Astrocyte (in vitro differentiated cells and primary cell): Measurements from ENCODE around the gene WDR7. TPM values are rescaled to one million over a fixed set of nuclear protein-coding genes. Genes with fewer than 3 reads are reported as not detected.

Experiments used
- DNase-seq: peaks from one replicate; pipeline ENCODE4 v3.0.0-alpha.2; 2010; ENCODE audit warnings: low read depth
- FAIRE-seq: peaks from 2 replicates; lab custom pipeline; 2011; peaks lifted over from hg19 to GRCh38; lab: Jason Lieb, UNC
- H2AFZ ChIP-seq: 2 replicates; pipeline ENCODE4 v1.6.0; 2012; ENCODE audit warnings: low read depth, low read length, inconsistent platforms
- H3K27ac ChIP-seq: 2 replicates; pipeline ENCODE4 v1.5.1; 2011; ENCODE audit warnings: low read depth, low read length, inconsistent platforms
- H3K27me3 ChIP-seq: 2 replicates; pipeline ENCODE4 v1.6.0; 2011; ENCODE audit warnings: low read length, inconsistent platforms; ENCODE audit not compliant: insufficient read depth
- H3K36me3 ChIP-seq: 2 replicates; pipeline ENCODE4 v1.5.1; 2011; ENCODE audit warnings: low read length, inconsistent platforms; ENCODE audit not compliant: insufficient read depth
- H3K4me1 ChIP-seq: 2 replicates; pipeline ENCODE4 v1.5.1; 2011; ENCODE audit warnings: low read length, inconsistent platforms; ENCODE audit not compliant: insufficient read depth
- H3K4me2 ChIP-seq: 2 replicates; pipeline ENCODE4 v1.6.0; 2012; ENCODE audit warnings: low read length, inconsistent platforms
- H3K4me3 ChIP-seq: 2 replicates; pipeline ENCODE4 v1.5.1; 2011; ENCODE audit warnings: low read depth, mild to moderate bottlenecking, low read length, inconsistent platforms; ENCODE audit not compliant: insufficient read depth
- H3K79me2 ChIP-seq: 2 replicates; pipeline ENCODE4 v1.6.0; 2012; ENCODE audit warnings: mild to moderate bottlenecking, low read length, inconsistent platforms; ENCODE audit not compliant: insufficient read depth
- H3K9ac ChIP-seq: 2 replicates; pipeline ENCODE4 v1.6.0; 2012; ENCODE audit warnings: mild to moderate bottlenecking, low read length, inconsistent platforms
- H3K9me3 ChIP-seq: 2 replicates; pipeline ENCODE4 v1.5.1; 2012; ENCODE audit warnings: low read depth, mild to moderate bottlenecking, low read length, inconsistent platforms; ENCODE audit not compliant: insufficient read depth
- H4K20me1 ChIP-seq: 2 replicates; pipeline ENCODE4 v1.6.0; 2012; ENCODE audit warnings: low read length, inconsistent platforms; ENCODE audit not compliant: insufficient read depth
- H3K27ac Mint-ChIP-seq: one replicate; pipeline ENCODE4 v1.8.0; 2021; ENCODE audit warnings: mild to moderate bottlenecking, mixed read lengths; ENCODE audit not compliant: unreplicated experiment
- H3K27me3 Mint-ChIP-seq: one replicate; pipeline ENCODE4 v1.8.0; 2021; ENCODE audit warnings: low read depth, mixed read lengths; ENCODE audit not compliant: unreplicated experiment
- H3K36me3 Mint-ChIP-seq: one replicate; pipeline ENCODE4 v1.8.0; 2021; ENCODE audit warnings: low read depth, mixed read lengths; ENCODE audit not compliant: unreplicated experiment
- H3K4me1 Mint-ChIP-seq: one replicate; pipeline ENCODE4 v1.8.0; 2021; ENCODE audit warnings: low read depth, mixed read lengths; ENCODE audit not compliant: unreplicated experiment
- H3K4me3 Mint-ChIP-seq: one replicate; pipeline ENCODE4 v1.8.0; 2021; ENCODE audit warnings: mild to moderate bottlenecking, moderate library complexity, mixed read lengths; ENCODE audit not compliant: unreplicated experiment
- H3K9me3 Mint-ChIP-seq: one replicate; pipeline ENCODE4 v1.8.0; 2021; ENCODE audit warnings: mild to moderate bottlenecking, mixed read lengths; ENCODE audit not compliant: unreplicated experiment
- CTCF ChIP-seq: IDR thresholded peaks from 2 replicates; pipeline ENCODE4 v1.5.1; 2011; ENCODE audit warnings: low read depth, mild to moderate bottlenecking, inconsistent platforms, low read length, moderate library complexity; ENCODE audit not compliant: insufficient read depth
- EZH2 ChIP-seq: IDR thresholded peaks from 2 replicates; pipeline ENCODE4 v1.6.1; 2012; ENCODE audit warnings: mild to moderate bottlenecking, low read length, inconsistent platforms; ENCODE audit not compliant: insufficient read depth
- total RNA-seq: library from RNA; stranded (reverse); gene quantifications from 2 replicates; pipeline ENCODE4 v1.2.1, GENCODE V29; 2021

Gene WDR7
- total RNA-seq, 1 donor from 2014 or later = 16.9 TPM

DNA sequence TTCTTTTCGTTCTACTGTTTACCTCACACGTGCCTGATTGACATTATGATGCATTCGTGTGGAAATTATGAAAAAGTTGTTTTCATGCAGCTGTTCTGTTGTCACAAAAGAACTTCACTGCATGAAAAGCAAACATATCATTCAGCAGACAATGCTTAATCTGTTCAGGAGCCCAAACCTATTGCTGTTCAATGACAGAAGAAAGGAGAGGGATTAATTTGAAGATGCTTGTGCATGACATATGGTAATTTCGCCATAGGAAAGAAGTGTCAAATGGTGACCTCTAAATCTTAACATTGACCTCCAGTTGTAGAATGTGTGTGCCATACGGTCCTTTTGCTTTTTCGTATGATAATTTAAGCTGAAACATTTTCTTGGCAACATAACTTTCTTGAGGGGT is 124.5 kb downstream of the WDR7 start:
- no peak overlapping the region for H3K4me2 ChIP-seq
- FAIRE-seq (no peak), DNase-seq (no peak)
- Mint-ChIP-seq H3K9me3 (no peaks in the 10 kb centered on the region), H3K36me3 (no peaks in the 10 kb centered on the region), H3K4me3 (no peak overlapping the region), H3K27ac (no peak overlapping the region), H3K27me3 (no peaks in the 10 kb centered on the region), H3K4me1 (no peaks in the 10 kb centered on the region)
- H3K4me1 ChIP-seq = no peaks in the 10 kb centered on the region
- no peaks in the 10 kb centered on the region for H3K36me3 ChIP-seq
- H2AFZ ChIP-seq = no peak overlapping the region
- H3K9ac ChIP-seq = no peak overlapping the region
- H4K20me1 ChIP-seq = no peaks in the 10 kb centered on the region
- no peak overlapping the region for H3K4me3 ChIP-seq
- no peak overlapping the region for H3K27ac ChIP-seq
- H3K9me3 ChIP-seq = no peaks in the 10 kb centered on the region
- H3K79me2 ChIP-seq = no peaks in the 10 kb centered on the region
- H3K27me3 ChIP-seq = no peaks in the 10 kb centered on the region
- TF ChIP-seq CTCF (no peak), EZH2 (no peak)

- no peak overlapping the region for H3K27ac ChIP-seq
- no peaks in the 10 kb centered on the region for H3K4me1 ChIP-seq
- H3K36me3 ChIP-seq = no peaks in the 10 kb centered on the region
- H2AFZ ChIP-seq = no peak overlapping the region
- H3K4me1 Mint-ChIP-seq = no peaks in the 10 kb centered on the region
- H3K27ac Mint-ChIP-seq = no peak overlapping the region
- no peaks in the 10 kb centered on the region for H3K9me3 Mint-ChIP-seq
- H3K27me3 Mint-ChIP-seq = no peaks in the 10 kb centered on the region
- no peak overlapping the region for H3K4me3 Mint-ChIP-seq
- DNase-seq (no peak), FAIRE-seq (no peak)
- H3K4me3 ChIP-seq = no peak overlapping the region
- H3K4me2 ChIP-seq = no peak overlapping the region
- no peaks in the 10 kb centered on the region for H4K20me1 ChIP-seq
- no peaks in the 10 kb centered on the region for H3K27me3 ChIP-seq
- H3K36me3 Mint-ChIP-seq = no peaks in the 10 kb centered on the region
- TF ChIP-seq EZH2 (no peak), CTCF (no peak)
- H3K9me3 ChIP-seq = no peaks in the 10 kb centered on the region
- H3K9ac ChIP-seq = no peak overlapping the region
- no peaks in the 10 kb centered on the region for H3K79me2 ChIP-seq
These were observed 136.2 kb downstream of the WDR7 start for GRCh38 chr18:56787390-56787789.

DNA sequence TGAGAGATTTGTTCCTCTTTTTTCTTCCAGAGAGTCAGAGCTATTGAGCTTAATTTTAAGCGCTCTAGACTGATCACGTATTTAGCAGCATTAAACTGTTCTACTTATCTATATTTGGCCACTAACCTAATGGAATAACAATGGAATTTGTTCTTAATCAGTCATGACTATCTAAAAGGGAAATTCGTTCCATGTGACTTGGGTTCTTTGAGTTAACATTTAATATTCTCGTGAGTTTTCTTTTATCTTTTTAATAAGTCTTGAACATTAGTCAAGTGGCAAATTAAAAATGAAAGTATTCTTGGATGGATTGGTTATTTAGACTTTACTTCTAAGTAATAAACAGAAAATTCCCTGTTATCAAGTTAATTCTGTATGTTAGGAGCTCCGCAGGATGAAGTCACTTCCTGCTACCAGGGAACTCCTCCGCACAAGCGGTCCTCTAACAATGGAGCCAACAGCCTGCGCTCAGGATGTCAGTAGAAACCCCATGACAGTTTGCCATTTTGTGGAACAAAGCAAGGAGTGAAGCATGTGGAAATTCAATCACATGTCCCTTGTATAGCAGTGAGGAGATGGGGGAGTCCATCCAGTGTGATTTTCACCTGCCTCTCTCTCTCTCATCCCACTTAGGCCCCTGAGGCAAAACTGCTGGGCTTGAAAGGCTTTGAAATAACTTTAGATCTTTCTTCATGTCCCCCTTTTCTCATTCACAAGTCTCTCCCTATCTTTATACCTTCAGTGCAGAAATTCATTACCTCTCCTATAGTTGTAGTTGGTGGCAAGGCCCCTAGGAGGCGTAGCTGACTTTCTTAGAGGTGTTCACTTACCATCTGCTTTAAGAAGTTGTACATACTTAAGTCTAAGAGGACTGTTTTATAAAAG is 138.1 kb downstream of the WDR7 start:
- no peaks in the 10 kb centered on the region for H3K4me1 Mint-ChIP-seq

More for the DNA sequence above, 138.1 kb downstream of the WDR7 start:
- FAIRE-seq = peak; percentile 20
- TF ChIP-seq CTCF = peak; percentile 40
- no peak for TF ChIP-seq EZH2
- no peaks in the 10 kb centered on the region for H4K20me1 ChIP-seq
- no peak overlapping the region for H3K4me3 ChIP-seq
- H3K9me3 Mint-ChIP-seq = no peaks in the 10 kb centered on the region
- DNase-seq = no peak
- H3K27me3 ChIP-seq = no peaks in the 10 kb centered on the region
- H3K27ac Mint-ChIP-seq = no peak overlapping the region
- H3K27me3 Mint-ChIP-seq = no peaks in the 10 kb centered on the region
- H3K9me3 ChIP-seq = no peaks in the 10 kb centered on the region
- H3K36me3 ChIP-seq = no peaks in the 10 kb centered on the region
- H3K4me1 ChIP-seq = no peaks in the 10 kb centered on the region
- H3K27ac ChIP-seq = no peak overlapping the region
- H3K9ac ChIP-seq = no peak overlapping the region
- no peak overlapping the region for H2AFZ ChIP-seq
- H3K79me2 ChIP-seq = no peaks in the 10 kb centered on the region
- H3K36me3 Mint-ChIP-seq = no peaks in the 10 kb centered on the region
- H3K4me3 Mint-ChIP-seq = no peak overlapping the region
- no peak overlapping the region for H3K4me2 ChIP-seq
